ENCODE data around the gene EXOSC3.

DNA sequence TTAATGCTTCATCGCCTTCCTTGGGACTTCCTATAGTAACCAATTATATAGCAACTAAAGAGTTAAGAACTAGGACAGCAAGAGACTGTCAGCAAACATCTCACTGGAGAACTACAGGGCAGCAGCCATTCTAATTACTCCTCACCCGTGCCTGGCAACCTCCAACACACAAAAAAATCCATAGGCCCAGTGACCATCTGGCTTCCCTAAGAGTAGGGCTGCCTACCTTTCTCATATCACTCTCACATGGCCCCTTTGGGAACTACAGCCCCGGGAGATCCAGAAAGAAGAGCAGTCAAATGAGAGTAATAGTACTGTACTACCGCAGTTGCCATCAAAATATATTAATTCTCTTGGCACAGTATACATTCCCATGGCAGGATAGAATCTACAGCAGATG is 21.4 kb upstream of the EXOSC3 start:
- TF ChIP-seq, protein P1, sequence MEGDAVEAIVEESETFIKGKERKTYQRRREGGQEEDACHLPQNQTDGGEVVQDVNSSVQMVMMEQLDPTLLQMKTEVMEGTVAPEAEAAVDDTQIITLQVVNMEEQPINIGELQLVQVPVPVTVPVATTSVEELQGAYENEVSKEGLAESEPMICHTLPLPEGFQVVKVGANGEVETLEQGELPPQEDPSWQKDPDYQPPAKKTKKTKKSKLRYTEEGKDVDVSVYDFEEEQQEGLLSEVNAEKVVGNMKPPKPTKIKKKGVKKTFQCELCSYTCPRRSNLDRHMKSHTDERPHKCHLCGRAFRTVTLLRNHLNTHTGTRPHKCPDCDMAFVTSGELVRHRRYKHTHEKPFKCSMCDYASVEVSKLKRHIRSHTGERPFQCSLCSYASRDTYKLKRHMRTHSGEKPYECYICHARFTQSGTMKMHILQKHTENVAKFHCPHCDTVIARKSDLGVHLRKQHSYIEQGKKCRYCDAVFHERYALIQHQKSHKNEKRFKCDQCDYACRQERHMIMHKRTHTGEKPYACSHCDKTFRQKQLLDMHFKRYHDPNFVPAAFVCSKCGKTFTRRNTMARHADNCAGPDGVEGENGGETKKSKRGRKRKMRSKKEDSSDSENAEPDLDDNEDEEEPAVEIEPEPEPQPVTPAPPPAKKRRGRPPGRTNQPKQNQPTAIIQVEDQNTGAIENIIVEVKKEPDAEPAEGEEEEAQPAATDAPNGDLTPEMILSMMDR (IDR thresholded peaks at IDR 0.05) = no peak
- TF ChIP-seq POLR2AphosphoS5 (IDR thresholded peaks at IDR 0.05) = no peak
- no peak for TF ChIP-seq POLR2A (IDR thresholded peaks at IDR 0.05)
- TF ChIP-seq EP300 (IDR thresholded peaks at IDR 0.05) = no peak

Data from upper lobe of left lung (tissue), 4 donors.